SJSA1 (cell line): ENCODE results near the gene ATP10A. TPM values are rescaled to one million over a fixed set of nuclear protein-coding genes. Genes with fewer than 3 reads are reported as not detected.
A peak's percentile ranks its signal among the peaks of the same experiment; 100 is the strongest.
"Not testable (repeated sequence)": the region's sequence is repeated elsewhere in the genome, so short reads cannot be mapped to it uniquely, and the experiment has no call there.

ENCODE experiments used
- DNase-seq, 2 experiments: peaks; one replicate each; pipeline ENCODE4 v3.0.0-alpha.2; 2015 to 2020; ENCODE audit warnings: low spot score in 2 of 2, low read depth in 1 of 2
- H3K27ac ChIP-seq: fragments of 250-450 bp; sonication (Bioruptor Pico); 2 replicates; pipeline ENCODE4 v1.5.1; 2020; ENCODE audit warnings: mild to moderate bottlenecking, moderate library complexity
- H3K27me3 ChIP-seq: fragments of 250-450 bp; sonication (Bioruptor Pico); replicated peaks from 2 replicates; pipeline ENCODE4 v1.5.1; 2020; ENCODE audit warnings: mild to moderate bottlenecking, moderate library complexity
- H3K36me3 ChIP-seq: fragments of 250-450 bp; sonication (Bioruptor Pico); 2 replicates; pipeline ENCODE4 v1.5.1; 2020; ENCODE audit warnings: mild to moderate bottlenecking
- H3K4me1 ChIP-seq: fragments of 250-450 bp; sonication (Bioruptor Pico); replicated peaks from 2 replicates; pipeline ENCODE4 v1.6.1; 2021; ENCODE audit warnings: mild to moderate bottlenecking
- H3K4me3 ChIP-seq: fragments of 250-450 bp; sonication (Bioruptor Pico); 2 replicates; pipeline ENCODE4 v1.5.1; 2020; ENCODE audit warnings: mild to moderate bottlenecking
- H3K9me3 ChIP-seq: fragments of 250-450 bp; sonication (Bioruptor Pico); replicated peaks from 2 replicates; pipeline ENCODE4 v1.5.1; 2020; ENCODE audit warnings: mild to moderate bottlenecking
- total RNA-seq: library from RNA; depleted of rRNA; stranded (reverse); fragments of >200 nt; shearing (Covaris generic); gene quantifications from 2 replicates; pipeline ENCODE4 v1.2.3, GENCODE V29; 2014

The ATP10A gene
- total RNA-seq, 1 experiment from 2014 or later: 31.3 TPM

DNA sequence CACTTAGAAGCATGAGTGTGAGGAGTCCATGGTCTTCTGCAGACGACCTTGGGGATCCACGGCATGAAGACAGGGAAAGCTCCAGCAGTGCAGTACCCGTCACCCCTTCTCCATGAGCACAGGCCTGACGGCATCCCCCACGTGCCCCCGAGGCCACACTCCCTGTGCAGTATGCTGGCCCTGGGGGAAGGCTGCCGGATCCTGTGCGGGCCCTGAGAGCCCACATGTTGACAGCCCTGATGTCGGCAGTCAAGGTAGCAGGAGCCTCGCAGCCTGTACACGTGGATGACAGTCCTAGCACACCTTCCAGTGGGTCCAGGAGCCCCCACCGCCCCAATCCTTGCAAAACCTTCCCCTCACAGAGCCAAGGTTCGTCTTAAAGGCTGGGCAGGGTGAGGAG, 195.3 kb downstream of the ATP10A start:
- H3K9me3 ChIP-seq: no peaks in the 10 kb centered on the region
- H3K27ac ChIP-seq: no peak overlapping the region
- no peaks in the 10 kb centered on the region for H3K27me3 ChIP-seq
- no peak for DNase-seq
- no peaks in the 10 kb centered on the region for H3K36me3 ChIP-seq
- no peak overlapping the region for H3K4me3 ChIP-seq
- H3K4me1 ChIP-seq: peaks cover 5% of the 10 kb centered on the region

DNA sequence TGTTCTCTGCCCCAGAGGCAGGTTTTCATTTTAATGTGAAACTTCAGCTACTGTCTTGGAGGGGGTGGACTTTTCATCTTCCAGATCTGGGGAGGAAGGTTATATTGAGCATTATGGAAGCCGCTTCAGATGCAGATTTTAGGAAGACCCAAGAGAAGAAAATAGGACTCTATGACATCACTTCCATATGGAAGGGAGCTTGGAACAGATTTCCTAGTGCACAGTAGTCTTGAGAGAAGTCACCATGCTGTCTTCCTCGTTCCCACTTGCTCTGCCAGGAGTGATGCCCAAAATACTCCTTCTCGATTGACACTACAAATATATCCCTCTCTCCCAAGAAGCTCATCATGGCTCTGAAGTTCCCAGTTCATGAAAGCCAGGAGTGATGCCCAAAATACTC, 197.2 kb downstream of the ATP10A start:
- H3K9me3 ChIP-seq: no peaks in the 10 kb centered on the region
- H3K27me3 ChIP-seq: no peaks in the 10 kb centered on the region
- peaks cover 5% of the 10 kb centered on the region for H3K4me1 ChIP-seq
- H3K36me3 ChIP-seq: no peaks in the 10 kb centered on the region
- no peak overlapping the region for H3K27ac ChIP-seq
- no peak overlapping the region for H3K4me3 ChIP-seq
- no peak for DNase-seq

DNA sequence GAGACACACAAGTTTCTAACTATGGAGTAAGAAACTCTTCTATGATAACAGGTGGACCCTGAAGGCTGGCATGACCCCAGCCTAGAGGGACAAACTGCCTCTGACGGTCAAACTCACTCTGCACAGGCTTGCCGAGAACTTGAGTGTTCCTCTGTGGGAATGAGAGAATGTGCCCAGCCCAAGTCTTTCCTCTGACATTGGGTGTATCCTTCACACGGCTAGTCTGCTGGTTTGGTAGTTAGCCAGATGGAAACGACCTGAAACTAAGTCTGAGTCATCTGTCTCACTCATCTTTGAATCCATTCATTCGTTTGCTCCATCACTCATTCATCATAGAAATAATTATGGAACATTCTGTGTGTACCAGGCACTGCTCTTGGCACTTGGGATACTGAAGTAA, 198.4 kb downstream of the ATP10A start:
- no peak overlapping the region for H3K4me3 ChIP-seq
- no peaks in the 10 kb centered on the region for H3K36me3 ChIP-seq
- DNase-seq: no peak
- no peaks in the 10 kb centered on the region for H3K9me3 ChIP-seq
- H3K4me1 ChIP-seq: peaks cover 1% of the 10 kb centered on the region
- H3K27ac ChIP-seq: no peak overlapping the region
- H3K27me3 ChIP-seq: peaks cover 4% of the 10 kb centered on the region; the same call in 1 of the 2 replicates

DNA sequence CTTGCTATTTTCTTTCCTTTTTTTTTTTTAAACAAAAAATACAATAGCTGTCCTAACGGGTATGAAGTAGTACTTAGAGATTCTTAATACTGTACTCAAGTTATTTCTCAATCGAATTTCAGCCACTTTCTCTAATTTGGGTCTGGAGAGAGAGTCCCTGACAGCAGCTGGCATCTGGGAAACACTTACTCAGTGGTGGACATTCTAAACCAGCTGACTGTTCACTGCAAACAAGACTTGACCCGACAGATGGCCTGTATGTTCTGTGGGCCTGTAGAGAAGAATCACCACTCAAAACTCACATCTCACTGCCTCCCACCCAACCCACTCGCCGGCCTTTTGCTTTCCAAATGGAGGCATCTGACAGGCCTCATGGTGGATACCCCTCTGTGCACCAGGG, 199.6 kb downstream of the ATP10A start:
- no peaks in the 10 kb centered on the region for H3K9me3 ChIP-seq
- H3K27me3 ChIP-seq: peaks cover 4% of the 10 kb centered on the region; the same call in 1 of the 2 replicates
- no peak for DNase-seq
- no peaks in the 10 kb centered on the region for H3K36me3 ChIP-seq
- no peaks in the 10 kb centered on the region for H3K4me1 ChIP-seq
- H3K27ac ChIP-seq: no peak overlapping the region
- H3K4me3 ChIP-seq: no peak overlapping the region

DNA sequence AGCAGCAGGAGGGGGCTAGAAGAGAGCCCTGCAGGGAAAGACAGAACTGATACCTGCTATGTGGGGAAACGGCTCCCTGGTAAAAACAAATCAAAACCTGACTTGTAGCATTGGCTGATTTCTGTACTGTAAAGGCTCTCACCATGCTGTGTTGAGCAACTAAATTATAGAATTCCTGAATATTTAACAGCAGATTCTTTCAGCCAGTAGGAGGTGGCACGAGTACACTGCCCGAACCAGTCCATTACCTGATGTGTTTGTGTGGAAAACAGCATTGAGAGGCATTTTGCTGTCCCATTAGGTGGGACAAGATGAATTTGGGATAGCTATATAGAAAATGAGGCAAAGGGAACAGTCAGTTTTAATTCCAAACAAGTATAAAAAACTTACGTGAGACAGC, 201.2 kb downstream of the ATP10A start:
- Histone ChIP-seq H3K4me1 (no peaks in the 10 kb centered on the region), H3K36me3 (no peaks in the 10 kb centered on the region), H3K27ac (no peak overlapping the region), H3K27me3 (peaks cover 4% of the 10 kb centered on the region; the same call in 1 of the 2 replicates), H3K9me3 (no peaks in the 10 kb centered on the region), H3K4me3 (no peak overlapping the region)
- DNase-seq: no peak

DNA sequence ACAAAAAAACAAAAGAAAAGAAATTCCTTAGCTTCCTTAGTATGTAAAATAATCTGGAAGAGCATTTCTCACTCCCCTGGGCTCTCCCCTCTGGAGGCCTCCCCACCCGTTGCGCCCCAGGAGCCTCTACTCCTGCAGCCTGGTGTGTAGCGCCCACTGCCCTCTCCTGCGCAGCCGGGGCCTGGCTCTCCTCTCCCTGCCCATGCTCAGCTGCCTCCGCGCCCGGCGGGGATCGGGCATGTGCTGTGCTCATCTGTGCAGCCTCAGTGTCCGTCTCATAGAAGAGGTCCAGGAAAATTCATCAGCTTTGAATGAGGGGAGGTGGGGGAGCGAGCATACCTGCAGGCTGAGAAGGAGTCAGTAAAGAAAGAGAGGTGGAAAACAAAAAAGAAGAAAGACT, 203.9 kb downstream of the ATP10A start:
- H3K9me3 ChIP-seq: no peaks in the 10 kb centered on the region
- peaks cover 4% of the 10 kb centered on the region; the same call in 1 of the 2 replicates for H3K27me3 ChIP-seq
- H3K4me1 ChIP-seq: no peaks in the 10 kb centered on the region
- H3K4me3 ChIP-seq: no peak overlapping the region
- no peak for DNase-seq
- no peaks in the 10 kb centered on the region for H3K36me3 ChIP-seq
- no peak overlapping the region for H3K27ac ChIP-seq

DNA sequence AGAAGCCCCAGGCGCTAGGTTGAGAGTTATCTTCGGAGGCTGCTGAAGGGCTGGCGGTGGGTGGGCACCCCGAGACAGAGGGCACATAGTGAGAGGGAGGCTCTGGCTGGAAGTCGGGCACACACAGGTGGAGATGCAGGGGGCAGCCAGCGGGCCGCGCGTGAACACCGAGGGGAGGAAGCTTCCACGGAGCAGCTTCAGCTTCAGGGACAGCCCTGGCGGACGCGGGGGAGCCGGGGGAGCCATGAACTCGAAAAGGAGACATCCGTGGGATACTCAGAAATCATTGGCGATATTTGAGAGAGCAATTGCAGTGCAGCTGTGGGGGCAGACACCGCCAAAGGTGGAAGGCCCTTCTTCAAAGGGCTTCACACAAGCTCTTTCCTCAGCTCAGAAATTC, 204.6 kb downstream of the ATP10A start:
- no peaks in the 10 kb centered on the region for H3K36me3 ChIP-seq
- H3K27me3 ChIP-seq: peaks cover 4% of the 10 kb centered on the region; the same call in 1 of the 2 replicates
- H3K4me3 ChIP-seq: no peak overlapping the region
- no peak overlapping the region for H3K27ac ChIP-seq
- no peaks in the 10 kb centered on the region for H3K4me1 ChIP-seq
- no peak for DNase-seq
- no peaks in the 10 kb centered on the region for H3K9me3 ChIP-seq

DNA sequence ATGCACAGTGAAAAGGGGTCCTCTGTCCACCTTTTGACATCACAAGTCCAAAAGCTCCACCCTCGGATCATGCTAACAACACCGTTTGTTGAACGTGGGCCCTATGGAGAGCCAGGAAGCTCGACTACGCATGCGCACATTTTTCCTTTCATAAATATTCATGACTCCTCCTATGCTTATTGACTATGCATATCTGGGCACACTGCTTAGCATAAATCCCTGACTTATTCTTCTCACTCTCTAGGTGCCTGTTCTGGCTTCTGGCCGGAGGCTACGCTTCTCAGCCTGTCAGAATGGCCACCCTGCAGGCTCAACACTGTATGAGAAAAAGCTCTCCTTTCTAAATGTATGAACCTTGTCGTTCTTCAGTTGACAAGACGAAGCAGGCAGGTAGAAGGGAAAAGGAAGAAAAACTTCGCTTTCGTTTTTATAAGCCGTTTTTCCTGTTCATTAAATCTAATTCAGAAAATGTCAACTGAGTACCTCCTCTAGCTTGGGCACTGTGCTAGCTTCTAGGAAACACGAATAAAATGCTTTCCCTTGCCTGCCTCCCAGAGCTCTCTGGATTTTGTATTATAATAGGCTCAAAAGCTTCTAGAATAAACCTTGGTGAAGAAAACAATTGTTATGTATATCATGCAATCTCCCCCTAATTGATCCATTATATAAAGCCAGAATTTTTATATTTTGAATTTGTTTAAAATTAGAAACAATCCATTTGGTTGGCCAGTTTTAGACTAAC, 207.7 kb downstream of the ATP10A start:
- no peaks in the 10 kb centered on the region for H3K4me1 ChIP-seq

DNA sequence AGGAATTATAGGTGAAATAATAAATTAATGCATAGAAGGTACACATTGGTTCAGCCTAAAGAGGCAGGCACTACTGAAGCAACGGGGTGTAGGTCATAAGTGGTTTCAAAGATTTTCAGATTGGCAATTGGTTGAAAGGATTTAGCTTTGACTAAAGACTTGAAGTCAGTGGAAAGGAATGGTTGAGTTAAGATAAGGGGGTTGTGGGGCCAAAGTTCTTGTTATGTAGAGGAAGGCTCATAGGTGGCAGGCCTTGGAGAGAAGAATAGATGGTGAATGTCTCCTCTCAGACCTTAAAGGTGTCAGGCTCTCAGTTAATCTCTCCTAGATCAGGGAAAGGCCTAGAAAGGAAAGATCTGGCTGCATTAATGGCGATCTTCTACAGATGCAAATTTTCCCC, 209.8 kb downstream of the ATP10A start:
- Histone ChIP-seq H3K4me1 (no peaks in the 10 kb centered on the region), H3K36me3 (no peaks in the 10 kb centered on the region), H3K9me3 (no peaks in the 10 kb centered on the region), H3K27me3 (no peaks in the 10 kb centered on the region), H3K27ac (no peak overlapping the region), H3K4me3 (no peak overlapping the region)
- no peak for DNase-seq

More for the DNA sequence above, 207.7 kb downstream of the ATP10A start:
- H3K9me3 ChIP-seq: no peaks in the 10 kb centered on the region
- no peak overlapping the region for H3K27ac ChIP-seq
- H3K36me3 ChIP-seq: no peaks in the 10 kb centered on the region
- peaks cover 3% of the 10 kb centered on the region; the same call in 1 of the 2 replicates for H3K27me3 ChIP-seq
- no peak overlapping the region for H3K4me3 ChIP-seq
- DNase-seq: no peak

DNA sequence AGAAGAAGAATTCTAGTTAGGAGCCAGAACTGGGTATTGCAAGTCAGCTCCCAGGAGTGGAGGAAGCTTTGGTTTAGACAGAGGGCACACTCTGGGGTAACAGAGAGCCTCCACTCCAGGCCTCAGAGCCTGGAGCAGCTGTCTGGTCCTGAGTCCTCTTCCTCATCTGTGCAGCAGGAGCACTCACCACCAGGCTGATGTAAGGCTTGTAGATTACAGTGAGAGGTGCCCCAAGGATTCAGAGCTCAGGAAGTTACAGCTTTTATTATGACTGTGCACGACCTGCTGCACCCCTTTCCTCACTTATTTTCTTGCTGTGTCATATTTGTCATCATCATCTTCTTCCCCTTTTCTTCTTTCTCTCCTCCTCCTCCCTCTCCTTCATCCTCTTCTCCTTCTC, 210.4 kb downstream of the ATP10A start:
- no peaks in the 10 kb centered on the region for H3K9me3 ChIP-seq
- no peak for DNase-seq
- no peaks in the 10 kb centered on the region for H3K27me3 ChIP-seq
- no peak overlapping the region for H3K27ac ChIP-seq
- no peaks in the 10 kb centered on the region for H3K4me1 ChIP-seq
- H3K36me3 ChIP-seq: no peaks in the 10 kb centered on the region
- no peak overlapping the region for H3K4me3 ChIP-seq

DNA sequence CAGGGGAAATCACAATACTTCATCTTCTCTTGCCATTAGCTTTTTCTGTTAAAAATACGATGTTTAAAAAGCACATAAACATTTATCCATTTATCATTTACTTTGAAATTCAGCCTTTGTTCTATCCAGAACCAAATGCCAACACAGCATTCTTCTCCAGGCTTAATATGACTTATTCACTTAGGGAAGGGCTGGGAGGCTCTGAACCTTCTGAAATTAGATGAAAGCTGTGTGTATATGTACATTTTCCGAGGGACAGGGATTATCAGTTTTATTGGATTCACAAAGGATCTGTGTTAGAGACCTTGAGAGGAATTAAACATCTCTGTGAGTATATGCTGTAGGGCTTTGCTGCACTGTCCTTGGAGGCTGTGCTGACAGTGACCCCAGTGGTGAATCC, 213.7 kb downstream of the ATP10A start:
- Histone ChIP-seq H3K36me3 (no peaks in the 10 kb centered on the region), H3K4me1 (peaks cover under 1% of the 10 kb centered on the region), H3K27me3 (no peaks in the 10 kb centered on the region), H3K9me3 (no peaks in the 10 kb centered on the region), H3K27ac (no peak overlapping the region), H3K4me3 (no peak overlapping the region)
- no peak for DNase-seq

DNA sequence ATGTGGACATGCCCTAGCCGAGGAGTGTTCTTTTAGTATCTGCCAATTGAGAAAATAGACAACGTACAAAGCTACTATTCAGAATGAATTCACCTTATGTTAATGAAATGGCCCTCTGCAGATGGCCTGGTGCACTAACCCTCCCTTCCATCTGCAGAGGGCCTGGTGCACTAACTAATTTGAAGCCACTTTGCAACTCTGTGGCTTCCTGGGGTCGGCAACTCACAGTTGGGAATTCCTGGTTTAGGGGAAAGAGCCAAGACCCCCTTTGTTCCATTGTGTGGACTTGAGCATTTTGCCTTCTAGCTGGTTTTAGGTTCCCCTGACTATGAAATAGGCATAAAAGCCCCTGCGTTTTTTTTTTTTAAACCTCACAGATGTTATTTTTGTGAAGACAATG, 220.0 kb downstream of the ATP10A start:
- no peak for DNase-seq
- H3K36me3 ChIP-seq: no peaks in the 10 kb centered on the region
- no peak overlapping the region for H3K4me3 ChIP-seq
- no peaks in the 10 kb centered on the region for H3K27me3 ChIP-seq
- peaks cover 36% of the 10 kb centered on the region for H3K4me1 ChIP-seq
- H3K27ac ChIP-seq: no peak overlapping the region
- H3K9me3 ChIP-seq: no peaks in the 10 kb centered on the region

DNA sequence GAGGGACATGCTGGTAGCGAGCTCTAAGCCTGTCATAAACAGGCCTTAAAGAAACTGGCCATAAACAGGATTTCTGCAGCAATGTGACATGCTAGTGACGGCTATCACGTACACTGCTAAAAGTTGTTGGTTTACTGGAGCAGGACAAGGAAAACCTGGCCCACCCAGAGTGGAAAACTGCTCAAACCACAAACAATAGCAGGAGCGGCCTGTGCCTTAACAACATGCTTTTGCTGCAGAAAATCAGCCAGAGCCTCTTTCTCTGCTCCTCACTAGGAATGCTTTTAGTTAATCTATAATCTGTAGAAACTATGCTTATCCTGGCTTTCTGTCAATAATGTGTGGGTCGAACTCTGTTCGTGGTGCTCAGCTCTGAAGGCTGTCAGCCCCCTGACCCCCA, 221.4 kb downstream of the ATP10A start:
- H3K4me3 ChIP-seq: no peak overlapping the region
- H3K27me3 ChIP-seq: no peaks in the 10 kb centered on the region
- peak; percentile 46 to 62 for DNase-seq
- peaks cover 36% of the 10 kb centered on the region for H3K4me1 ChIP-seq
- no peaks in the 10 kb centered on the region for H3K36me3 ChIP-seq
- no peak overlapping the region for H3K27ac ChIP-seq
- no peaks in the 10 kb centered on the region for H3K9me3 ChIP-seq

DNA sequence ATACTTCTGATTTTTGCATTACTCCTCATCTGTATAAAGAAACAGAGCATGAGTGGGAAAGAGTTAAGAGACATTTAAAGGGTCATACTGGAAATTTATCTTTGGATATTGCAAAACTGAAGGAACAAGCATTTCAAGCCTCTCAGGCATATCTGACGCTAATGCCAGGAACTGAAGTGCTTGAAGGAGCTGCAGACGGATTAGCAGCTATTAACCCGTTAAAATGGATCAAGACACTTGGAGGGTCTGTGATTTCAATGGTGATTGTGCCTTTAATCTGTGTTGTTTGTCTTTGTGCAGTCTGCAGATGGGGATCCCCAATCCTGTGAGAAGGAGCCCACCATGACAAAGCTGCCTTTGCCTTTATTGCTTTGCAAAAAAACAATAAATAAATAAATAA, 221.8 kb downstream of the ATP10A start:
- Histone ChIP-seq H3K27ac (no peak overlapping the region), H3K27me3 (no peaks in the 10 kb centered on the region), H3K9me3 (no peaks in the 10 kb centered on the region), H3K36me3 (no peaks in the 10 kb centered on the region), H3K4me1 (peaks cover 36% of the 10 kb centered on the region), H3K4me3 (no peak overlapping the region)
- DNase-seq: no peak

DNA sequence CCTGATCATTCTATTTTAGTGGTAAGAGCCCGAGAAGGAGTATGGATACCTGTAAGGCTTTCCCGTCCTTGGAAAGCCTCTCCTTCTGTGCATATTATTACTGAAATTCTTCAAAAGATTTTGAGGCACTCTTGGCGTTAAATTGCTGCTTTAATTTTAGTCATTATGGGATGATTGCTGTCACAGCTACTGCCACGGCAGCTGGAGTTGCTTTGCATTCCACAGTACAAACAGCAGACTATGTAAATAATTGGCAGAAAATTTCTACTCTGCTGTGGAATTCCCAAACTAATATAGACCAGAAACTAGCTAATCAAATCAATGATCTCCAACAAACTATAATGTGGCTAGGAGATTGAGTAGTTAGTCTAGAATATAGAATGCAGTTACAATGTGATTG, 222.2 kb downstream of the ATP10A start:
- not testable (repeated sequence) for H3K27me3 ChIP-seq, DNase-seq, H3K4me3 ChIP-seq, H3K36me3 ChIP-seq, H3K27ac ChIP-seq, H3K9me3 ChIP-seq
- H3K4me1 ChIP-seq: peaks cover 36% of the 10 kb centered on the region
